ENCODE results near the gene LRRC46. TPM values are rescaled to one million over a fixed set of nuclear protein-coding genes. Genes with fewer than 3 reads are reported as not detected.

Gene LRRC46
- total RNA-seq: 0.35 TPM

DNA sequence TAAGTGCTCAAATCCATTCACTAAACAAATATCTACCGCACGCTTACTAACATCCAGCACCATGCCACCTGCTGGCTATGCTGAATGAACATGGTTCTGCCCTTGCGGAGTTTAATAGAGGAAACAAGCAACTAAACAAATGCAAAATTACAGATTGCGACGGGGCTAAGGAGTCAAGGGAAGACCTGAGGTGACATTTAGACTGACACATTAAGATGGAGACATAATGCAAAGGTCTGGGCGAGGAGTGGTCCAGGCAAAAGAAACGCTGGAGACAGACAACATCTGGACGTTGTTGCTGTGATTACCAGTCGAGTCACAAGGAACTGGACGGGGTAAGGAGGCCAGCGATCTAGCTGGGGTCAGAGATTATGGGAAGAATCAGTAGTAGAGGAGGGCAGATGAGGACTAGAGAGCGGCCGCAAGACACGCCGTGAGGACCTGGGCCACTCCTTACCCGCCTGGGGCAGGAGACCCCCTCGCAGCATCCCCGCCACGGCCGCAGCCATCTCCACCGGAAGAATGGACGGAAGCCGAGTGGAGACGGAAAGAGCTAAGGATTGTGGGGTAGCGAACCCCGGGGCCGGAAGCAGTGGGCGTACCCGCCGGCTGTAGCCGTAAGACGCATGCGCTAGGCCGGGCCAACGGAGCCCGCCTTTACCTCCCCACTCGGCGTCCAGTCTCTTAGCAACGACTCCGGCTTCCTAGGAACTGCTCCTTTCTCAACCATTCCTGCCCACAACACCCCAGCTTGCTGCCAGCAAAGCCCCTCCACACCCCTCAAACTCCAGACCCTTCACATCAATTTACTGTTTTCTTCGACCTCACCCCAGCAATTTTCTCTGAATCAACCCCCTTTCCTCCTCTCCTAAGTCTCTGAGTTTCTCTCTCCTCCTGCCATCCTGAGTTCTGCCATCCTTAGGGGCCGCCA lies at the start of gene LRRC46, which contains the start of gene MRPL10:
Gene LRRC46, plus strand, starts transcription at position 668 of the 931 bp plus-strand sequence. CDS start 320 bp downstream, outside the sequence.
Gene MRPL10, minus strand, starts transcription at position 539 of the 931 bp plus-strand sequence. Its CDS starts 30 bp downstream, at position 509.

DNA sequence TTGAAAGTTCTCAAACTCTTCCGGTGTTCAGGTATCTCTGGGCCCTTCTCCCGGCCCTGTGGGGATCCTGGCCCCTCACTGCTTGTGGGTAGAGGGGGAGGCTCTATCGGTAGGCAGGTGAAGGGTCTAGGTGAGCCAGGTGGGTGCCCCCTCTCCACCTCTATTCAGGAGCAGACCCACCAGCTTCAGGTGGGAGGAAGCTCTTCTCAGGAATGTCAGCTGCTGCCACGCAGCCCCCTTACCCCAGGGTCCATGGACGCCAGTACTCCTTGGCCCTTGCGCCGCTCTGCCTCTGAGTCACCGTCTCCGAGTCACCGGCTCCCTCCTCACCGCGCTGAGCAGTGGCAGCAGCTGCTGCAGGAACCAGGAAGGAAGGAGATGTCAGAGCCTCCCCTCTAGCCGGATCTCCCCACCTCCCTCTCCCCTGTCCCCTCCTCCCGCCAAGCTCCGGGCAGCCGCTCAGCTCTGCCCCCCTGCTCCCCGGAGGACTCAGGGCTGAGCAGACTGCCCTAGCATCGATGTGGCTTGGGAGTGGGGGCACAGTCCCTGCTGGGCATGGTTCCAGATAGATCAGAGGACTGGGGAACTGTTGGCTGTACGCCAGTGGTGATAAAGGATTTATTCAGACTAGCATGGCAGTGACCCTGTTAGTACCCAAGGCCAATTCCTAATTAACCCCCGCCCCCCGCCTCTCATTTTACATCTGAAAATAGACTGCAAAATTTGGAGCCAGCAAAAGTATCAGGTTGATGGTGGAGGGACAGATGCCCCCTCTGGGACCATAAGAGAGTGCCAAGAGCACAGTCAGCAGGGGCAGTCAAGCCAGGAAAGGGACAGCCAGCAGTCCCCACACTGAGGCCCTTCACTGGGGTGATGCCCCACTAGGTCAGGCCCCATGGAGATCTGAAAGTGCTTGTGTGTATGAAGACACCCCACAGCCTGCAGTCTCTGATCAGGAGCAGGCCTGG lies 9.8 kb upstream of the LRRC46 start, which contains the start of gene OSBPL7:
Gene OSBPL7, minus strand, starts transcription at position 371 of the 968 bp plus-strand sequence. CDS start 1,516 bp downstream, outside the sequence.

GRCh38 chr17:47840742-47841487 lies 9.4 kb downstream of the LRRC46 start, which contains the start of gene SCRN2:
Gene SCRN2 (minus strand): TSS chr17:47841273. CDS start chr17:47840843, 430 bp downstream.

DNA sequence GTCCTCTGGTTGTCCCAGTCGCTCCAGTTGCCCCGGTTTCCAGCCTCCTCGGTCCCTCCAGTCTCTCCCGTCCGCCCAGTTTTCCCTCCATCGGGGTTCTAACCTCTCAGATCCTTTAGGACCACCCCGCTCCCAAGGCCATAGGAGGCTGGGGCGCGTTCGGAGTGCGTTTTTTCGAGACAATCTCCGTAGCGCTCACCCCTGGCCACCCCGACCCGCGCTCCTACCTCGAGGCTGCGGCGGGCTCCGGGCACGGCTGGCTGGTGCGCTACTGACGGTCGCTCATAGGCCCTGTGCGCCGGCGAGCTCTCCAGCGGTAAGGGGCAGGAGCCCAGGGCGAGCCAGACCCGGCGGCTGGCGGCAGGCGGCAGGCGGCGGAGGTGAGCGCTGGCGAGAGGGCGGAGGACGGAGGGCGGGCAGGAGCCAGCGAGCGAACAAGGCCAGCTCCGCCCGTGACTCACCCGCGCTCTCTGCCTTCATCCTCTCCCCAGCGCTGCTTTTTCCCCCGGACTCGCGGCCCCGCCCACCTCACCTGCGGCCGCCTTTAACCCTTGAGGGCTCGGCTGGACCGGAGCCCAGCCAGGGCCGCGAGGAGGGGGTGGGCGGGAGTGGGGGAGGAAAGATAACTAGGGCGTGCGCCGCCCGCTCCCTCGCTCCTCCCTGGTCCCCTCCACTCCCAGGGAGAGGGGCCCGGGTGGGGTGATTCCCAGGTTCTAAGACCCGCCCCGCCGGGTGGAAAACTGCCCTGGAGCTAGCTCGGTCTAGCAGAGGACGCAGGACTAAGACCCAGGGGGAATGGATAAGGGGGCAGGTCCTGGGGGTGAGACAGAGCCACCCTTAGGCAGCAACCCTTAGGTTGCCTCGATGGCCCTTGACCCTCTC lies 19.5 kb downstream of the LRRC46 start, which contains the start of gene SP6:
Gene SP6, minus strand, starts transcription at position 472 of the 882 bp plus-strand sequence. CDS start 2,734 bp downstream, outside the sequence.

Other genes with a start within 250 kb of the LRRC46 start
- gene KPNB1, start 181.8 kb upstream of the LRRC46 start, total RNA-seq: 174 TPM
- gene TBKBP1, start 137.5 kb upstream of the LRRC46 start, total RNA-seq: 13.6 TPM
- gene TBX21, start 98.4 kb upstream of the LRRC46 start, total RNA-seq: 0.18 TPM
- 17.2 TPM for gene OSBPL7, start 9.9 kb upstream of the LRRC46 start, total RNA-seq
- 31.5 TPM for gene MRPL10, start 129 bp upstream of the LRRC46 start, total RNA-seq
- gene SCRN2, start 9.6 kb downstream of the LRRC46 start, total RNA-seq: 48.4 TPM
- 2.3 TPM for gene SP6, start 19.5 kb downstream of the LRRC46 start, total RNA-seq
- gene SP2, start 64.6 kb downstream of the LRRC46 start, total RNA-seq: 5.0 TPM
- 16.1 TPM for gene PNPO, start 109.9 kb downstream of the LRRC46 start, total RNA-seq
- gene PRR15L, start 126.2 kb downstream of the LRRC46 start, total RNA-seq: 14.5 TPM
- gene CDK5RAP3, start 139.4 kb downstream of the LRRC46 start, total RNA-seq: 156 TPM
- 12.4 TPM for gene COPZ2, start 206.1 kb downstream of the LRRC46 start, total RNA-seq
- gene NFE2L1, start 216.7 kb downstream of the LRRC46 start, total RNA-seq: 164 TPM